Stimulated activated naive CD8-positive, alpha-beta T cell treated with anti-CD3 and anti-CD28 coated beads, Interleukin-15, Interleukin-2, amounts not matched to agents 100 U/mL and 50 U/mL, for 24 hours (primary cell): Measurements from ENCODE around the gene TFCP2L1.
A peak's percentile ranks its signal among the peaks of the same experiment; 100 is the strongest.

Experiments used
- ATAC-seq: fragments of 150-1000 bp; cut with Tn5 transposase; one replicate; pipeline ENCODE4 v1.10.0; 2021
- DNase-seq: peaks from one replicate; pipeline ENCODE4 v3.0.0; 2021

The TFCP2L1 gene

GRCh38 chr2:121266543-121267106 lies 18.4 kb downstream of the TFCP2L1 start:
- ATAC-seq (no peak), DNase-seq (no peak)

GRCh38 chr2:121263996-121264715 lies 20.8 kb downstream of the TFCP2L1 start:
- DNase-seq (no peak), ATAC-seq (no peak)

GRCh38 chr2:121260370-121261154 lies 24.4 kb downstream of the TFCP2L1 start:
- ATAC-seq: no peak
- DNase-seq: no peak

GRCh38 chr2:121258051-121258450 lies 27.0 kb downstream of the TFCP2L1 start:
- ATAC-seq (no peak), DNase-seq (no peak)

GRCh38 chr2:121257480-121257840 lies 27.5 kb downstream of the TFCP2L1 start:
- ATAC-seq (no peak), DNase-seq (no peak)

- no peak for ATAC-seq
Measured at GRCh38 chr2:121256720-121257479, 28.1 kb downstream of the TFCP2L1 start.

GRCh38 chr2:121255358-121255757 lies 29.6 kb downstream of the TFCP2L1 start:
- ATAC-seq (no peak), DNase-seq (no peak)

More at GRCh38 chr2:121256720-121257479, 28.1 kb downstream of the TFCP2L1 start:
- no peak for DNase-seq

- no peak for ATAC-seq
- DNase-seq: no peak
Measured at GRCh38 chr2:121254748-121255147, 30.3 kb downstream of the TFCP2L1 start.

- no peak for ATAC-seq
- DNase-seq: no peak
Measured at GRCh38 chr2:121253674-121254240, 31.2 kb downstream of the TFCP2L1 start.

GRCh38 chr2:121253021-121253673 lies 31.9 kb downstream of the TFCP2L1 start:
- no peak for ATAC-seq
- no peak for DNase-seq

GRCh38 chr2:121251497-121251896 lies 33.5 kb downstream of the TFCP2L1 start:
- DNase-seq (no peak), ATAC-seq (no peak)

- no peak for ATAC-seq
- DNase-seq: no peak
Measured at GRCh38 chr2:121248766-121249343, 36.1 kb downstream of the TFCP2L1 start.

- no peak for ATAC-seq
- no peak for DNase-seq
Measured at GRCh38 chr2:121247971-121248370, 37.0 kb downstream of the TFCP2L1 start.

- DNase-seq: no peak
- no peak for ATAC-seq
Measured at GRCh38 chr2:121247534-121247933, 37.5 kb downstream of the TFCP2L1 start.

GRCh38 chr2:121246704-121247255 lies 38.2 kb downstream of the TFCP2L1 start:
- ATAC-seq: no peak
- no peak for DNase-seq

- ATAC-seq (no peak), DNase-seq (no peak)
Measured at GRCh38 chr2:121245913-121246312, 39.1 kb downstream of the TFCP2L1 start.

- ATAC-seq (no peak), DNase-seq (no peak)
Measured at GRCh38 chr2:121245120-121245820, 39.7 kb downstream of the TFCP2L1 start.

- DNase-seq (no peak), ATAC-seq (no peak)
Measured at GRCh38 chr2:121244616-121245015, 40.4 kb downstream of the TFCP2L1 start.

GRCh38 chr2:121243821-121244460 lies 41.1 kb downstream of the TFCP2L1 start:
- ATAC-seq (peak; percentile 19), DNase-seq (no peak)

GRCh38 chr2:121242976-121243375 lies 42.0 kb downstream of the TFCP2L1 start:
- DNase-seq (no peak), ATAC-seq (no peak)
